ENCODE measurements around the gene ATRIP. TPM values are rescaled to one million over a fixed set of nuclear protein-coding genes. Genes with fewer than 3 reads are reported as not detected.

ATRIP gene
- total and polyA plus RNA-seq, 4 donors, result 1.7 to 4.6 (median 2.9) TPM

- Histone ChIP-seq H3K9ac (ENCODE audit: low read depth in 1 of 2, low read length in 2 of 2) (no peak overlapping the region), H3K9me3 (ENCODE audit: control insufficient read depth in 4 of 4, low read length in 3 of 4) (no peaks in the 10 kb centered on the region), H3K27me3 (ENCODE audit: control insufficient read depth in 4 of 4, insufficient read depth in 4 of 4, low read length in 3 of 4) (no peaks in the 10 kb centered on the region), H3K4me1 (ENCODE audit: control insufficient read depth in 4 of 4, insufficient read depth in 4 of 4, low read length in 3 of 4) (peaks cover 2 to 7% (median 5%) of the 10 kb centered on the region in 4 donors), H3K36me3 (ENCODE audit: control insufficient read depth in 4 of 4, insufficient read depth in 3 of 4, low read depth in 1 of 4, low read length in 3 of 4) (no peaks in the 10 kb centered on the region), H3K27ac (ENCODE audit: low read depth in 1 of 2, low read length in 2 of 2) (peak overlapping the region in 1 of 2 donors; percentile 46), H3K4me3 (ENCODE audit: low read depth in 1 of 3, low read length in 3 of 3) (no peak overlapping the region)
- DNase-seq (ENCODE audit: low spot score), result no peak
- 87% methylated on average over 9 of the region's 9 CpGs for WGBS
- no peak for TF ChIP-seq NR2F2 (IDR thresholded peaks at IDR 0.05)
- no peak for TF ChIP-seq EGR1 (IDR thresholded peaks at IDR 0.05; ENCODE audit: low read depth in 2 of 2)
- TF ChIP-seq RXRA (IDR thresholded peaks at IDR 0.05), result no peak
- TF ChIP-seq, protein P1, sequence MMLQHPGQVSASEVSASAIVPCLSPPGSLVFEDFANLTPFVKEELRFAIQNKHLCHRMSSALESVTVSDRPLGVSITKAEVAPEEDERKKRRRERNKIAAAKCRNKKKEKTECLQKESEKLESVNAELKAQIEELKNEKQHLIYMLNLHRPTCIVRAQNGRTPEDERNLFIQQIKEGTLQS (IDR thresholded peaks at IDR 0.05), result no peak
- no peak for TF ChIP-seq YY1 (IDR thresholded peaks at IDR 0.05)
- TF ChIP-seq, protein P2, sequence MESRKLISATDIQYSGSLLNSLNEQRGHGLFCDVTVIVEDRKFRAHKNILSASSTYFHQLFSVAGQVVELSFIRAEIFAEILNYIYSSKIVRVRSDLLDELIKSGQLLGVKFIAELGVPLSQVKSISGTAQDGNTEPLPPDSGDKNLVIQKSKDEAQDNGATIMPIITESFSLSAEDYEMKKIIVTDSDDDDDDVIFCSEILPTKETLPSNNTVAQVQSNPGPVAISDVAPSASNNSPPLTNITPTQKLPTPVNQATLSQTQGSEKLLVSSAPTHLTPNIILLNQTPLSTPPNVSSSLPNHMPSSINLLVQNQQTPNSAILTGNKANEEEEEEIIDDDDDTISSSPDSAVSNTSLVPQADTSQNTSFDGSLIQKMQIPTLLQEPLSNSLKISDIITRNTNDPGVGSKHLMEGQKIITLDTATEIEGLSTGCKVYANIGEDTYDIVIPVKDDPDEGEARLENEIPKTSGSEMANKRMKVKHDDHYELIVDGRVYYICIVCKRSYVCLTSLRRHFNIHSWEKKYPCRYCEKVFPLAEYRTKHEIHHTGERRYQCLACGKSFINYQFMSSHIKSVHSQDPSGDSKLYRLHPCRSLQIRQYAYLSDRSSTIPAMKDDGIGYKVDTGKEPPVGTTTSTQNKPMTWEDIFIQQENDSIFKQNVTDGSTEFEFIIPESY (IDR thresholded peaks at IDR 0.05), result no peak
- no peak for TF ChIP-seq HNF4A (conservative IDR thresholded peaks at IDR 0.05)
- no peak for TF ChIP-seq RAD21 (IDR thresholded peaks at IDR 0.05)
- TF ChIP-seq REST (IDR thresholded peaks at IDR 0.05), result no peak
- TF ChIP-seq HNF4G (IDR thresholded peaks at IDR 0.05), result no peak
- no peak for TF ChIP-seq FOXA1 (IDR thresholded peaks at IDR 0.05)
- no peak for TF ChIP-seq JUND (IDR thresholded peaks at IDR 0.05)
- no peak for TF ChIP-seq SP1 (IDR thresholded peaks at IDR 0.05)
- TF ChIP-seq TAF1 (conservative IDR thresholded peaks at IDR 0.05), result no peak
- TF ChIP-seq FOXA2 (IDR thresholded peaks at IDR 0.05), result no peak
Measured at GRCh38 chr3:48477959-48478520, 31.5 kb downstream of the ATRIP start.

DNA sequence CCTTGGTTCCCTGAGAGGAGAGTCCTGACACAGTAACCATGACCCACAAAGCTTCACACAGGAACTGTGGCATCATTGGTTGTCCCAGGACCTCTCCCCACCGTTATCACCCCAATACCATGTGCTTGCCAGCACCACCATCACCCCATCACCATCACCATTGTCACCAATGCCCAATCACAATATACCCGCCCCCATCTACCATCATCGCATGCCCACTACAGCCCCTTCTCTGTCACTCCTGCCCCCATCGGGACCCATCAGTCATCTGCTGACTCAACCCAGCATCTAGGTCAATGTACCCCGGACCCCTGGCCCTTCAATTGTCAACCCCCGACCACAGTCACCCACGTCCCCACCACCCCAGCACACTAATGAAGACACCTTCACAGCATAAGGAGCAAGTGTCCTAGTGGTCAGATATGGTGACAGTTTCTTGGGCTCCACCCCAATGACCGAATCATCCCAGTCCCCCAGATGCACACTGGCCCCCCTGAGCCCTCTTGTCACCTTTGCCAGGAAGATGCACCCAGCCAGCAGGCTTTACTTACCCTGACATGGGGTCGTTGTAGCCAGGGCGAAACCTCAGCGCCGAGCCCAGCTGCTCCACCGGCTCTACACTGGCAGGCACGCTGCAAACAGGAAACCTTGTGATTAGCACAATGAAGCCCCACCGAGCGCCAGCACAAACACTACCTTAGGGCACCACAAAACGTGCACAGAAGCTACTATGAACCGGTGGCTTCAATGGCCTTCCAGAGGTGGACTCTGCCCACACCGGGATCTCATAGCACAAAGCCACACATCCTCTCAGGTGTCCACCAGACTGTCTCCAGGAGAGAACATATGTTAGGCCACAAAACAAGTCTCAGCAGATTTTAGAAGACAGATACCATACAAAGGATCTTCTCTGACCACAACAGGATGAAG lies 32.4 kb downstream of the ATRIP start:
- Histone ChIP-seq H3K36me3 (ENCODE audit: control insufficient read depth in 4 of 4, insufficient read depth in 3 of 4, low read depth in 1 of 4, low read length in 3 of 4) (no peaks in the 10 kb centered on the region), H3K9ac (ENCODE audit: low read depth in 1 of 2, low read length in 2 of 2) (no peak overlapping the region), H3K27ac (ENCODE audit: low read depth in 1 of 2, low read length in 2 of 2) (peak overlapping the region in 1 of 2 donors; percentile 46), H3K27me3 (ENCODE audit: control insufficient read depth in 4 of 4, insufficient read depth in 4 of 4, low read length in 3 of 4) (no peaks in the 10 kb centered on the region), H3K4me3 (ENCODE audit: low read depth in 1 of 3, low read length in 3 of 3) (peak overlapping the region in 1 of 3 donors; percentile 2), H3K9me3 (ENCODE audit: control insufficient read depth in 4 of 4, low read length in 3 of 4) (no peaks in the 10 kb centered on the region), H3K4me1 (ENCODE audit: control insufficient read depth in 4 of 4, insufficient read depth in 4 of 4, low read length in 3 of 4) (no peaks in the 10 kb centered on the region)
- 74% methylated on average over 19 of the region's 19 CpGs for WGBS
- DNase-seq (ENCODE audit: low spot score), result no peak
- no peak for TF ChIP-seq MAX (IDR thresholded peaks at IDR 0.05)
- no peak for TF ChIP-seq FOXA1 (IDR thresholded peaks at IDR 0.05)
- no peak for TF ChIP-seq REST (IDR thresholded peaks at IDR 0.05)
- no peak for TF ChIP-seq FOXA2 (IDR thresholded peaks at IDR 0.05)
- no peak for TF ChIP-seq HNF4G (IDR thresholded peaks at IDR 0.05)
- TF ChIP-seq RAD21 (IDR thresholded peaks at IDR 0.05), result no peak
- TF ChIP-seq SP1 (IDR thresholded peaks at IDR 0.05), result no peak
- no peak for TF ChIP-seq TAF1 (conservative IDR thresholded peaks at IDR 0.05)
- no peak for TF ChIP-seq HNF4A (conservative IDR thresholded peaks at IDR 0.05)
- TF ChIP-seq CTCF (IDR thresholded peaks at IDR 0.05; ENCODE audit: low read depth, low read length, missing input control), result no peak
- TF ChIP-seq, protein P1 (IDR thresholded peaks at IDR 0.05), result no peak
- no peak for TF ChIP-seq GABPA (IDR thresholded peaks at IDR 0.05 in 1 of 2, conservative IDR thresholded peaks at IDR 0.05 in 1 of 2)

Data from liver (tissue), 9 donors.